ENCODE measurements around the gene OSGIN1.

Gene OSGIN1

GRCh38 chr16:83957296-83957855 lies 4.3 kb downstream of the OSGIN1 start:
- DNase-seq (ENCODE audit: low spot score), result no peak

- no peak for DNase-seq (ENCODE audit: low spot score)
Measured at GRCh38 chr16:83958137-83958845, 5.3 kb downstream of the OSGIN1 start.

- DNase-seq (ENCODE audit: low spot score), result no peak
Measured at GRCh38 chr16:83958846-83959565, 6.0 kb downstream of the OSGIN1 start.

GRCh38 chr16:83959656-83960434 lies 6.8 kb downstream of the OSGIN1 start:
- DNase-seq (ENCODE audit: low spot score), result no peak

GRCh38 chr16:83960521-83961249 lies 7.6 kb downstream of the OSGIN1 start:
- DNase-seq (ENCODE audit: low spot score), result no peak

GRCh38 chr16:83961591-83961990 lies 8.6 kb downstream of the OSGIN1 start:
- DNase-seq (ENCODE audit: low spot score), result no peak

GRCh38 chr16:83963277-83964119 lies 10.5 kb downstream of the OSGIN1 start:
- DNase-seq (ENCODE audit: low spot score), result no peak

- no peak for DNase-seq (ENCODE audit: low spot score)
Measured at GRCh38 chr16:83964684-83965443, 11.8 kb downstream of the OSGIN1 start.

- no peak for DNase-seq (ENCODE audit: low spot score)
Measured at GRCh38 chr16:83965444-83966152, 12.6 kb downstream of the OSGIN1 start.

- no peak for DNase-seq (ENCODE audit: low spot score)
Measured at GRCh38 chr16:83966153-83966696, 13.2 kb downstream of the OSGIN1 start.

- no peak for DNase-seq (ENCODE audit: low spot score)
Measured at GRCh38 chr16:83967091-83967490, 14.1 kb downstream of the OSGIN1 start.

GRCh38 chr16:83967838-83968305 lies 14.8 kb downstream of the OSGIN1 start, which contains the start of gene NECAB2:
TSS of gene NECAB2 (plus strand) at chr16:83968244. CDS start at chr16:83968649, 405 bp downstream.
- DNase-seq (ENCODE audit: low spot score), result no peak

GRCh38 chr16:83968306-83968851 lies 15.3 kb downstream of the OSGIN1 start:
- no peak for DNase-seq (ENCODE audit: low spot score)

GRCh38 chr16:83968891-83969649 lies 16.0 kb downstream of the OSGIN1 start:
- DNase-seq (ENCODE audit: low spot score), result no peak

- DNase-seq (ENCODE audit: low spot score), result no peak
Measured at GRCh38 chr16:83969771-83970429, 16.9 kb downstream of the OSGIN1 start.

- no peak for DNase-seq (ENCODE audit: low spot score)
Measured at GRCh38 chr16:83970430-83970815, 17.4 kb downstream of the OSGIN1 start.
